A549 (cell line): ENCODE data around the gene CDH22. TPM values are rescaled to one million over a fixed set of nuclear protein-coding genes. Genes with fewer than 3 reads are reported as not detected.

ENCODE experiments used
- ATAC-seq, 2 experiments: fragments of 200-7000 bp in 1 of 2; fragments of >200 bp in 1 of 2; cut with Nextera tagmentation in 1 of 2; cut with Tn5 transposase in 1 of 2; 3 replicates each; pipeline versions ENCODE4 v1.8.0 to v1.9.1; 2018 to 2020; ENCODE audit warnings: mild to moderate bottlenecking in 1 of 2, moderate library complexity in 1 of 2
- CTCF ChIA-PET: fragments of 300-600 bp; sonication (Branson Sonifier 250); formaldehyde crosslinking; extraction: SDS; loops from one replicate; lab custom pipeline; 2021; ENCODE audit warnings: antibody characterized with exemption, inconsistent platforms; lab: Yijun Ruan, JAX
- POLR2A ChIA-PET: fragments of 350-600 bp; formaldehyde crosslinking; extraction: SDS; loops from one replicate; lab custom pipeline; 2021; ENCODE audit warnings: antibody characterized with exemption, inconsistent platforms; lab: Yijun Ruan, JAX
- DNase-seq, 2 experiments: peaks; one replicate each; pipeline versions ENCODE4 v3.0.0 to v3.0.0-alpha.2; 2011 to 2016; ENCODE audit warnings: low read depth in 1 of 2, low spot score in 1 of 2
- FAIRE-seq: peaks from 2 replicates; lab custom pipeline; 2011; peaks lifted over from hg19 to GRCh38; lab: Jason Lieb, UNC
- H3K27ac ChIP-seq, 2 experiments: fragments of >200 bp; sonication (Bioruptor Twin); formaldehyde crosslinking; 3 replicates each; pipeline ENCODE4 v1.5.1; 2016 to 2017
- H3K4me1 ChIP-seq: fragments of >200 bp; sonication (Bioruptor Twin); formaldehyde crosslinking; 3 replicates; pipeline ENCODE4 v1.6.1; 2016
- H3K4me2 ChIP-seq: fragments of >200 bp; sonication (Bioruptor Twin); formaldehyde crosslinking; 3 replicates; pipeline ENCODE4 v1.6.1; 2016
- H3K4me3 ChIP-seq: fragments of >200 bp; sonication (Bioruptor Twin); formaldehyde crosslinking; 3 replicates; pipeline ENCODE4 v1.5.1; 2016
- H3K9me3 ChIP-seq: fragments of >200 bp; sonication (Bioruptor Twin); formaldehyde crosslinking; 3 replicates; pipeline ENCODE4 v1.6.1; 2016
- ATOH8 ChIP-seq: fragments of 250-450 bp; sonication (Bioruptor Pico); IDR thresholded peaks from 2 replicates; pipeline ENCODE4 v1.5.0; 2020; ENCODE audit warnings: low read depth, mild to moderate bottlenecking, moderate library complexity
- BHLHE40 ChIP-seq: IDR thresholded peaks from 2 replicates; pipeline ENCODE4 v1.6.1; 2012; ENCODE audit warnings: low read depth, low read length, inconsistent platforms
- CBX8 ChIP-seq: fragments of 200-600 bp; sonication (generic); IDR thresholded peaks from 2 replicates; pipeline ENCODE4 v1.6.1; 2016
- CEBPB ChIP-seq, 2 experiments: fragments of >200 bp in 1 of 2; sonication (Bioruptor Twin) in 1 of 2; formaldehyde crosslinking in 1 of 2; IDR thresholded peaks; 2 replicates each; pipeline ENCODE4 v1.6.1; 2012 to 2016
- E2F6 ChIP-seq: IDR thresholded peaks from 2 replicates; pipeline ENCODE4 v1.6.1; 2012; ENCODE audit warnings: low read depth, borderline replicate concordance
- EHF ChIP-seq: fragments of 250-450 bp; sonication (Bioruptor Pico); IDR thresholded peaks from 2 replicates; pipeline ENCODE4 v1.5.0; 2020; ENCODE audit warnings: mild to moderate bottlenecking
- ESRRA ChIP-seq: fragments of 150-350 bp; IDR thresholded peaks from 2 replicates; pipeline ENCODE4 v1.6.1; 2014; ENCODE audit warnings: mild to moderate bottlenecking, low read length, borderline replicate concordance
- FOSL2 ChIP-seq, 2 experiments: fragments of 450-650 bp in 1 of 2; fragments of >200 bp in 1 of 2; sonication (Bioruptor Twin) in 1 of 2; formaldehyde crosslinking; IDR thresholded peaks; 2 replicates each; pipeline versions ENCODE4 v1.5.0 to v1.6.1; 2016 to 2020; ENCODE audit warnings: mild to moderate bottlenecking in 1 of 2, moderate library complexity in 1 of 2
- GATA3 ChIP-seq: IDR thresholded peaks from 2 replicates; pipeline ENCODE4 v1.6.1; 2012; ENCODE audit warnings: borderline replicate concordance
- HMGXB4 ChIP-seq: fragments of 250-450 bp; sonication (Bioruptor Pico); IDR thresholded peaks from 2 replicates; pipeline ENCODE4 v1.5.0; 2021; ENCODE audit warnings: mild to moderate bottlenecking, moderate library complexity, borderline replicate concordance
- HOXB5 ChIP-seq: fragments of 250-450 bp; sonication (Bioruptor Pico); IDR thresholded peaks from 2 replicates; pipeline ENCODE4 v1.5.0; 2020; ENCODE audit warnings: mild to moderate bottlenecking, moderate library complexity
- KDM1A ChIP-seq: fragments of 200-600 bp; sonication (generic); IDR thresholded peaks from 2 replicates; pipeline ENCODE4 v1.6.1; 2016; ENCODE audit warnings: low read depth, mild to moderate bottlenecking
- MAZ ChIP-seq: fragments of 150-350 bp; IDR thresholded peaks from 2 replicates; pipeline ENCODE4 v1.6.1; 2014; ENCODE audit warnings: antibody characterized with exemption, low read depth, low read length, borderline replicate concordance
- MYC ChIP-seq: IDR thresholded peaks from 2 replicates; pipeline ENCODE4 v1.6.1; 2012; ENCODE audit warnings: mild to moderate bottlenecking, inconsistent platforms, low read length, improper control_type of control experiment, borderline replicate concordance
- PHF8 ChIP-seq: fragments of 200-600 bp; sonication (generic); IDR thresholded peaks from 2 replicates; pipeline ENCODE4 v1.6.1; 2016; ENCODE audit warnings: low read depth, mild to moderate bottlenecking, antibody characterized with exemption, moderate library complexity, borderline replicate concordance
- POLR2A ChIP-seq: IDR thresholded peaks from 2 replicates; pipeline ENCODE4 v1.6.1; 2012; ENCODE audit warnings: mild to moderate bottlenecking, low read length
- POLR2AphosphoS2 ChIP-seq: conservative IDR thresholded peaks from 2 replicates; pipeline ENCODE4 v1.6.1; 2012; ENCODE audit warnings: low read length, improper control_type of control experiment, inconsistent platforms
- RFX5 ChIP-seq: fragments of 450-650 bp; IDR thresholded peaks from 2 replicates; pipeline ENCODE4 v1.7.1; 2014; ENCODE audit warnings: antibody characterized with exemption, mild to moderate bottlenecking, moderate library complexity
- RNF2 ChIP-seq: fragments of 200-600 bp; sonication (generic); IDR thresholded peaks from 2 replicates; pipeline ENCODE4 v1.6.1; 2016; ENCODE audit warnings: low read depth, mild to moderate bottlenecking, antibody characterized with exemption, moderate library complexity, borderline replicate concordance
- USF2 ChIP-seq: fragments of 450-650 bp; IDR thresholded peaks from 2 replicates; pipeline ENCODE4 v1.6.1; 2014; ENCODE audit warnings: antibody characterized with exemption
- ZC3H11A ChIP-seq: fragments of 450-650 bp; IDR thresholded peaks from 2 replicates; pipeline ENCODE4 v1.6.1; 2014; ENCODE audit warnings: antibody characterized with exemption, mild to moderate bottlenecking
- ZFP36 ChIP-seq: fragments of 450-650 bp; IDR thresholded peaks from 2 replicates; pipeline ENCODE4 v1.6.1; 2014; ENCODE audit warnings: borderline replicate concordance; ENCODE audit not compliant: partially characterized antibody
- WGBS: methylation state at CpG from one replicate; pipeline ENCODE4 v1.1.6; 2017; ENCODE audit errors: missing lambda C conversion rate; 5-methylcytosine and 5-hydroxymethylcytosine counted together
- polyA plus RNA-seq, 4 experiments: library from polyadenylated mRNA; depleted of rRNA in 3 of 4; stranded (reverse); fragments of >200 nt; fragmentation: RNase III in 1 of 4; extraction: RNeasy Plus Mini Kit Qiagen cat#74134 plus additional on column Dnase treatment in 1 of 4; gene quantifications; 2 replicates in 3 of 4; 3 replicates in 1 of 4; pipeline ENCODE4 v1.2.3, GENCODE V29; 2011 to 2017

Gene CDH22
- polyA plus RNA-seq, 2 of the 4 experiments (the other 2 are of a cell fraction) = not detected

- TF ChIP-seq FOSL2 (IDR thresholded peaks at IDR 0.05) (no peak), FOSL2 (CRISPR knock-in tag; IDR thresholded peaks at IDR 0.05) (no peak), ZFP36 (no peak)
Observed at GRCh38 chr20:46131396-46131795, 176.9 kb downstream of the CDH22 start (continued).

- TF ChIP-seq PHF8 (no peak), RNF2 (no peak), ESRRA (no peak), MAZ (no peak), E2F6 (no peak), CEBPB (IDR thresholded peaks at IDR 0.05) (no peak), RFX5 (no peak), KDM1A (no peak), CBX8 (no peak), EHF (CRISPR knock-in tag) (no peak), ZC3H11A (no peak), HOXB5 (CRISPR knock-in tag) (no peak), BHLHE40 (no peak), ATOH8 (CRISPR knock-in tag) (no peak), POLR2A (no peak), MYC (no peak), HMGXB4 (CRISPR knock-in tag) (no peak), POLR2AphosphoS2 (no peak)
- H3K4me1 ChIP-seq = no peaks in the 10 kb centered on the region
- no peak overlapping the region for H3K27ac ChIP-seq
- no peak overlapping the region for H3K4me3 ChIP-seq
- no peaks in the 10 kb centered on the region for H3K9me3 ChIP-seq
- no peak for ATAC-seq
- H3K4me2 ChIP-seq = no peak overlapping the region
- 30% methylated on average over 3 of the region's 4 CpGs for WGBS
- ChIA-PET POLR2A (no interaction called here), CTCF (interaction anchor here (0.9 to 4.4 kb wide), 12 partner anchors 9 to 218 kb away, joined by 3 to 28 read pairs (median 6); no protein-coding TSS in a partner anchor)
- DNase-seq = no peak
- FAIRE-seq = no peak
Observed at GRCh38 chr20:46130534-46130933, 177.8 kb downstream of the CDH22 start.

GRCh38 chr20:46129955-46130481, 178.3 kb downstream of the CDH22 start:
- Histone ChIP-seq H3K9me3 (no peaks in the 10 kb centered on the region), H3K4me2 (no peak overlapping the region), H3K4me3 (no peak overlapping the region), H3K27ac (no peak overlapping the region), H3K4me1 (no peaks in the 10 kb centered on the region)
- no peak for DNase-seq
- TF ChIP-seq USF2 (no peak), GATA3 (no peak)
- ChIA-PET POLR2A (no interaction called here), CTCF (interaction anchor here (0.9 to 3.8 kb wide), 13 partner anchors 9 to 303 kb away, joined by 3 to 28 read pairs (median 5); no protein-coding TSS in a partner anchor)
- WGBS = 9% methylated on average over 5 of the region's 5 CpGs
- ATAC-seq = no peak
- FAIRE-seq = no peak
